ENCODE data around the gene TSPAN15. TPM values are rescaled to one million over a fixed set of nuclear protein-coding genes. Genes with fewer than 3 reads are reported as not detected.

The TSPAN15 gene
- total RNA-seq, 1 experiment from 2014 or later = 108 TPM

DNA sequence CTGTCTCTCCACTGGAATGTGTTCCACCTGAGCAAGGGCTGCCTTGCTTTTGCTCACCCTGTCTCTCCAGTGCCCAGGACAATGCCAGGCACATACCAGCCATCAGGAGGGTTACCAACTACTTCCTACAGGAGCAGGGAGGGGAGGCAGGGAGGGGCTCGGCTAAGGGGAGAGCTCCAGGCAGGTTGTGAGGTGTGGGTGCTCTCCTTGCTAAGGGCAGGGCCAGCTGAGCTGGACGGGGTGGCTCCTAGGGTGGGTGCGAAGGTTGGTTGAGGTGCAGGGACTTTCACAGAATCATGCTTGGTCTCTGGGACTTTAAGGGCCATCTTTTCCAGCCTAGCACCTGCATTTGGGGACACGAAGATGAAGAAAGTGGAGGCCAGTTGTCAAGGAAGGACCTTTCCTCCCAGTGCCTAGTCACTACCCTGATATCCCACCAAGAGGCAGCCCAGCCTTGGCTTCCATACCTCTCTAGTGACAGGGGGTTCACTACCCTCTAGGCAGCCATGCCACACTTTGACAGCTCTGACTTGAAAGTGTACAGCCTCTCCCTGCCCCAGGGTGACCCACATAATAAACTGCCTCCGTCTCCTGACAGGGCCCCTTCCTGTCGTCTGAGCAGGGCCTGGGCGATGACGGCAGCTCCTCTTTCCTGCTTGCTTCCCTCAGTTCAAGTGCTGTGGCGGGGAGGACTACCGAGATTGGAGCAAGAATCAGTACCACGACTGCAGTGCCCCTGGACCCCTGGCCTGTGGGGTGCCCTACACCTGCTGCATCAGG, 46.5 kb downstream of the TSPAN15 start:
- no TSS peak for BruUV-seq (replicated peaks)
- no peaks in the 10 kb centered on the region for H3K27me3 ChIP-seq (ENCODE audit: insufficient read depth, low read depth)
- H3K36me3 ChIP-seq (ENCODE audit: low read depth) = 0 out of 2 replicates have a peak, but pooled peaks cover 4% of the 10 kb centered on the region
- peaks cover 4% of the 10 kb centered on the region; the same call in 1 of the 2 replicates for H4K20me1 ChIP-seq (ENCODE audit: insufficient read depth)
- intact Hi-C loops (cut with micrococcal nuclease; ENCODE audit: unreplicated experiment) = no loop called here
- H3K4me3 ChIP-seq = no peak overlapping the region
- POLR2A ChIA-PET (ENCODE audit: unreplicated experiment) = interaction anchor here (0.7 kb wide), 1 partner anchor 563 kb away, joined by 4 read pairs; no protein-coding TSS in a partner anchor
- CTCF ChIA-PET = no interaction called here
- no peak for TF ChIP-seq CTCF (conservative IDR thresholded peaks at IDR 0.05)
- no peak for TF ChIP-seq EZH2 (IDR thresholded peaks at IDR 0.05; ENCODE audit: low read depth)
- no peaks in the 10 kb centered on the region for H3K79me2 ChIP-seq (ENCODE audit: low read depth)
- no peak overlapping the region for H2AFZ ChIP-seq
- H3K9me3 ChIP-seq (ENCODE audit: insufficient read depth, low read depth) = no peaks in the 10 kb centered on the region
- no peak for DNase-seq
- no peaks in the 10 kb centered on the region for H3K4me1 ChIP-seq (replicated peaks; ENCODE audit: insufficient read depth)
- no peaks in the 10 kb centered on the region for H3K9me2 ChIP-seq (ENCODE audit: insufficient read depth)
- no peaks in the 10 kb centered on the region for H3F3A ChIP-seq (ENCODE audit: insufficient read depth, low read depth)
- no peak overlapping the region for H3K27ac ChIP-seq
- H3K4me2 ChIP-seq = no peak overlapping the region

GRCh38 chr10:69498711-69499471, 47.6 kb downstream of the TSPAN15 start:
- H4K20me1 ChIP-seq (ENCODE audit: insufficient read depth) = peaks cover 4% of the 10 kb centered on the region; the same call in 1 of the 2 replicates
- H3K27ac ChIP-seq = no peak overlapping the region
- H3K36me3 ChIP-seq (ENCODE audit: low read depth) = 0 out of 2 replicates have a peak, but pooled peaks cover 4% of the 10 kb centered on the region
- intact Hi-C loops (cut with micrococcal nuclease; ENCODE audit: unreplicated experiment) = no loop called here
- no peak for DNase-seq
- no peaks in the 10 kb centered on the region for H3K9me3 ChIP-seq (ENCODE audit: insufficient read depth, low read depth)
- no peaks in the 10 kb centered on the region for H3F3A ChIP-seq (ENCODE audit: insufficient read depth, low read depth)
- no peaks in the 10 kb centered on the region for H3K9me2 ChIP-seq (ENCODE audit: insufficient read depth)
- no peaks in the 10 kb centered on the region for H3K27me3 ChIP-seq (ENCODE audit: insufficient read depth, low read depth)
- ChIA-PET CTCF (no interaction called here), POLR2A (ENCODE audit: unreplicated experiment) (interaction anchor here (0.6 to 0.7 kb wide), 2 partner anchors 562 to 949 kb away, joined by 3 to 4 read pairs; no protein-coding TSS in a partner anchor)
- H3K4me2 ChIP-seq = no peak overlapping the region
- no peak overlapping the region for H2AFZ ChIP-seq
- no peaks in the 10 kb centered on the region for H3K4me1 ChIP-seq (replicated peaks; ENCODE audit: insufficient read depth)
- H3K4me3 ChIP-seq = no peak overlapping the region
- BruUV-seq (replicated peaks) = no TSS peak
- no peaks in the 10 kb centered on the region for H3K79me2 ChIP-seq (ENCODE audit: low read depth)
- TF ChIP-seq EZH2 (IDR thresholded peaks at IDR 0.05; ENCODE audit: low read depth) (no peak), CTCF (conservative IDR thresholded peaks at IDR 0.05) (no peak)

GRCh38 chr10:69499726-69500689, 48.7 kb downstream of the TSPAN15 start:
- no TSS peak for BruUV-seq (replicated peaks)
- Histone ChIP-seq H3K9me3 (ENCODE audit: insufficient read depth, low read depth) (no peaks in the 10 kb centered on the region), H3K27me3 (ENCODE audit: insufficient read depth, low read depth) (no peaks in the 10 kb centered on the region), H2AFZ (no peak overlapping the region), H3K4me3 (no peak overlapping the region), H3K79me2 (ENCODE audit: low read depth) (no peaks in the 10 kb centered on the region), H3K36me3 (ENCODE audit: low read depth) (0 out of 2 replicates have a peak, but pooled peaks cover 4% of the 10 kb centered on the region), H3K4me2 (no peak overlapping the region), H3K9me2 (ENCODE audit: insufficient read depth) (no peaks in the 10 kb centered on the region), H4K20me1 (ENCODE audit: insufficient read depth) (peaks cover 4% of the 10 kb centered on the region; the same call in 1 of the 2 replicates), H3K27ac (no peak overlapping the region), H3F3A (ENCODE audit: insufficient read depth, low read depth) (no peaks in the 10 kb centered on the region), H3K4me1 (replicated peaks; ENCODE audit: insufficient read depth) (no peaks in the 10 kb centered on the region)
- intact Hi-C loops (cut with micrococcal nuclease; ENCODE audit: unreplicated experiment) = no loop called here
- CTCF ChIA-PET = no interaction called here
- no peak for DNase-seq
- TF ChIP-seq EZH2 (IDR thresholded peaks at IDR 0.05; ENCODE audit: low read depth) = no peak
- POLR2A ChIA-PET (ENCODE audit: unreplicated experiment) = no interaction called here
